Ishikawa (cell line): ENCODE results near the gene SCGB3A2.

Source experiments
- CEBPB ChIP-seq: IDR thresholded peaks from 2 replicates; pipeline ENCODE4 v1.6.1; 2012
- CREB1 ChIP-seq: IDR thresholded peaks from 2 replicates; pipeline ENCODE4 v1.6.1; 2012; ENCODE audit warnings: low read depth
- EGR1 ChIP-seq: IDR thresholded peaks from 2 replicates; pipeline ENCODE4 v1.6.1; 2012
- EP300 ChIP-seq: IDR thresholded peaks from 2 replicates; pipeline ENCODE4 v1.6.1; 2012; ENCODE audit warnings: borderline replicate concordance
- FOXM1 ChIP-seq: IDR thresholded peaks from 2 replicates; pipeline ENCODE4 v1.6.1; 2012; ENCODE audit warnings: low read depth, borderline replicate concordance
- NFIC ChIP-seq: IDR thresholded peaks from 2 replicates; pipeline ENCODE4 v1.6.1; 2012
- RAD21 ChIP-seq: IDR thresholded peaks from 2 replicates; pipeline ENCODE4 v1.6.1; 2012; ENCODE audit warnings: low read depth
- TAF1 ChIP-seq: IDR thresholded peaks from 2 replicates; pipeline ENCODE4 v1.6.1; 2012; ENCODE audit warnings: low read depth, mild to moderate bottlenecking
- TCF12 ChIP-seq: IDR thresholded peaks from 2 replicates; pipeline ENCODE4 v1.6.1; 2012; ENCODE audit warnings: low read depth
- TEAD4 ChIP-seq: IDR thresholded peaks from 2 replicates; pipeline ENCODE4 v1.6.1; 2012
- YY1 ChIP-seq: IDR thresholded peaks from 2 replicates; pipeline ENCODE4 v1.6.1; 2012; ENCODE audit warnings: low read depth
- ZBTB7A ChIP-seq: IDR thresholded peaks from 2 replicates; pipeline ENCODE4 v1.6.1; 2012; ENCODE audit warnings: low read depth
- TF ChIP-seq, protein P1 (sequence below): IDR thresholded peaks from 2 replicates; pipeline ENCODE4 v1.6.1; 2012
- TF ChIP-seq, protein P2 (sequence below): IDR thresholded peaks from 2 replicates; pipeline ENCODE4 v1.6.1; 2012; ENCODE audit warnings: low read depth, mild to moderate bottlenecking
- TF ChIP-seq, protein P3 (sequence below): IDR thresholded peaks from 2 replicates; pipeline ENCODE4 v1.6.1; 2012

SCGB3A2 gene

DNA sequence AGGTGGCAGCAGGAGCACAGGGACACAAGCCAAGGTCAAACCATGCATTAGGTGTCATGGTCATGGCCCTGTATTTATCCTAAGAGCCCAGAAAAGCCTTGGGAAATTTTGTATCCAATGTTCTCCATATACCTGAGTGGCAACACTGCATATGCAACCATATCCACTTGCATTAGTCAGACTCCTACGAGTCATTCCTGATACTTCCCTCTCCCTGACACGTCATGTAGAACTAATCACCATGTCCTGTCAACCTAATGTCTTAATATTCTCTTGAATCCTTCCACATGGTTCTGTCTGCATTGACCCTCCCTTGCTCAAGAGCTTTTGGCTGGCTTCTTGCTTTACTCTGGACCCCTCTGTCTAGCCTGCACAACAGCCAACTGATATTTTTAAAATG lies 9.4 kb downstream of the SCGB3A2 start:
- TF ChIP-seq TCF12 (no peak), CREB1 (no peak), EP300 (no peak), CEBPB (no peak), RAD21 (no peak), FOXM1 (no peak), NFIC (no peak)
- TF ChIP-seq, protein P1, sequence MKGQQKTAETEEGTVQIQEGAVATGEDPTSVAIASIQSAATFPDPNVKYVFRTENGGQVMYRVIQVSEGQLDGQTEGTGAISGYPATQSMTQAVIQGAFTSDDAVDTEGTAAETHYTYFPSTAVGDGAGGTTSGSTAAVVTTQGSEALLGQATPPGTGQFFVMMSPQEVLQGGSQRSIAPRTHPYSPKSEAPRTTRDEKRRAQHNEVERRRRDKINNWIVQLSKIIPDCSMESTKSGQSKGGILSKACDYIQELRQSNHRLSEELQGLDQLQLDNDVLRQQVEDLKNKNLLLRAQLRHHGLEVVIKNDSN: no peak
- TF ChIP-seq, protein P2, sequence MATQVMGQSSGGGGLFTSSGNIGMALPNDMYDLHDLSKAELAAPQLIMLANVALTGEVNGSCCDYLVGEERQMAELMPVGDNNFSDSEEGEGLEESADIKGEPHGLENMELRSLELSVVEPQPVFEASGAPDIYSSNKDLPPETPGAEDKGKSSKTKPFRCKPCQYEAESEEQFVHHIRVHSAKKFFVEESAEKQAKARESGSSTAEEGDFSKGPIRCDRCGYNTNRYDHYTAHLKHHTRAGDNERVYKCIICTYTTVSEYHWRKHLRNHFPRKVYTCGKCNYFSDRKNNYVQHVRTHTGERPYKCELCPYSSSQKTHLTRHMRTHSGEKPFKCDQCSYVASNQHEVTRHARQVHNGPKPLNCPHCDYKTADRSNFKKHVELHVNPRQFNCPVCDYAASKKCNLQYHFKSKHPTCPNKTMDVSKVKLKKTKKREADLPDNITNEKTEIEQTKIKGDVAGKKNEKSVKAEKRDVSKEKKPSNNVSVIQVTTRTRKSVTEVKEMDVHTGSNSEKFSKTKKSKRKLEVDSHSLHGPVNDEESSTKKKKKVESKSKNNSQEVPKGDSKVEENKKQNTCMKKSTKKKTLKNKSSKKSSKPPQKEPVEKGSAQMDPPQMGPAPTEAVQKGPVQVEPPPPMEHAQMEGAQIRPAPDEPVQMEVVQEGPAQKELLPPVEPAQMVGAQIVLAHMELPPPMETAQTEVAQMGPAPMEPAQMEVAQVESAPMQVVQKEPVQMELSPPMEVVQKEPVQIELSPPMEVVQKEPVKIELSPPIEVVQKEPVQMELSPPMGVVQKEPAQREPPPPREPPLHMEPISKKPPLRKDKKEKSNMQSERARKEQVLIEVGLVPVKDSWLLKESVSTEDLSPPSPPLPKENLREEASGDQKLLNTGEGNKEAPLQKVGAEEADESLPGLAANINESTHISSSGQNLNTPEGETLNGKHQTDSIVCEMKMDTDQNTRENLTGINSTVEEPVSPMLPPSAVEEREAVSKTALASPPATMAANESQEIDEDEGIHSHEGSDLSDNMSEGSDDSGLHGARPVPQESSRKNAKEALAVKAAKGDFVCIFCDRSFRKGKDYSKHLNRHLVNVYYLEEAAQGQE: no peak
- TF ChIP-seq, protein P3, sequence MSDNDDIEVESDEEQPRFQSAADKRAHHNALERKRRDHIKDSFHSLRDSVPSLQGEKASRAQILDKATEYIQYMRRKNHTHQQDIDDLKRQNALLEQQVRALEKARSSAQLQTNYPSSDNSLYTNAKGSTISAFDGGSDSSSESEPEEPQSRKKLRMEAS: no peak

DNA sequence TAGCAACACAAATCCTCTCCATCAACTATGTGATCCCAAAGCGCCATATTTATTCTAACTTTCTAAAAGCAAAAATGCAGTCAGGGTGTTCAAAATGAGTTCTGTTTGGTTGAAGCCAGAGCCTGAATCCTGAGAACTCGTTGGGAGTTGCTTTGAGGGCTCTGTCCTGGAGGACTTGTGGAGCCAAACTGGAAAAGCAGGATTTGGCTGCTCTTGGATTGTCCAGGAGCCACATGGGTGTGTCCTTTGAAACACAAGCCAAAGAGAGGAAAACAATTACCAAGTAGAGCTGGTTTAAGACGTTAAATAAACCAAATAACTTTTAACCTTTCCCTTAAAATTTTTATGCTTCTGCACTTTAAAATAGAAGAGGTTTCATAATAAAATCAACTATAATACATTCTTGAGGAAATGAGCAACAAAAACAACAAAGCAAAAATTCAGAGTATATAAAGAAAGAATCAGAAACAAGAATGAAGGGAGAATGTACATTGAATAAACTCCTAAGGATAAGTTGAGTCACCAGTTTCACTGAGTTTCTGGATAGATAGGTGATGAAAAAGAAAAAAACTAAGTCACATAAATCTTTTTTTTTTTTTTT lies 14.3 kb downstream of the SCGB3A2 start:
- TF ChIP-seq CREB1 (no peak), TEAD4 (no peak), NFIC (no peak), YY1 (no peak), ZBTB7A (no peak), CEBPB (no peak), FOXM1 (no peak), TCF12 (no peak), TAF1 (no peak), RAD21 (no peak), EP300 (no peak), EGR1 (no peak)
- TF ChIP-seq, protein P3: no peak
- TF ChIP-seq, protein P1: no peak
- TF ChIP-seq, protein P2: no peak

DNA sequence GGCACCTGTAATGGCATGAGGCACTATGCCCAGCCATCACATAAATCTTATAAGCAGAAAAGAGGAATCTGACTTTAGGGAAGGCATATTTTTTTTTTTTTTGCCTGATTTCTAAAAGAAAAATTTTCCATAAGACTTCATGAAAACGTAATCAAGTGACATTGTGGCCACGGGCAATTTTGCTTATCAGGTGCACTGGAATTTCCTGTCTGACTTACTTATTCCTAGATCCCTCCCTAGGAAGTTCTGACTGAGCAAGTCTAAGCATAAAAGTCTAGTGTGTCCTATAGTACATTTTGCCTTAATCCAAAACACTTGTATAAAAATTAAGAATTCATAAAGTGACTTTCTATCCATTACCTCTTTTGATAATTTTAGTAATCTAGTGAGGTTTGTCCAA lies 15.3 kb downstream of the SCGB3A2 start:
- TF ChIP-seq TEAD4 (no peak), EGR1 (no peak), NFIC (no peak), TAF1 (no peak), ZBTB7A (no peak)
- TF ChIP-seq, protein P2: no peak

DNA sequence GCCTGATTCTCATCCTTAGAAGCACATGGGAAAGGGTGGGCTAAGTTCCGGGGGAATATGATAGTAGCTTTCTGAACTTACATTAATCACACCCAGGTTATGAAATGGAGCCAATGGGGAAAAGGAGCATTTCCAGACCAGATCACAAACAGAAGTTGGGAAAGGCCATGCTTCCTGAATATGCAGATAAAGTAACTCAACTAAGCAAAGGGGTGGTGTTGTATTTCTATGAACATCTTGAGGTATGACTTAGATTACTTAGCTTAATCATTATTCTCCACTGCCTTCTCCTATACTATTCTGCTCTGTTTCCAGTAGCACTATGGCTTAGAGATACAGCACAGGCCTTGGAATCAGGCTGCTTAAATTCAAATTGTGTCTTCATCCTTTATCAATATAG lies 17.4 kb downstream of the SCGB3A2 start:
- TF ChIP-seq, protein P3: no peak
- TF ChIP-seq TEAD4 (no peak), EGR1 (no peak), EP300 (no peak), TCF12 (no peak), ZBTB7A (no peak), CREB1 (no peak), RAD21 (no peak), TAF1 (no peak), YY1 (no peak)
- TF ChIP-seq, protein P2: no peak
- TF ChIP-seq, protein P1: no peak
